ENCODE measurements around the gene IL5.
A peak's percentile ranks its signal among the peaks of the same experiment; 100 is the strongest.

The IL5 gene

DNA sequence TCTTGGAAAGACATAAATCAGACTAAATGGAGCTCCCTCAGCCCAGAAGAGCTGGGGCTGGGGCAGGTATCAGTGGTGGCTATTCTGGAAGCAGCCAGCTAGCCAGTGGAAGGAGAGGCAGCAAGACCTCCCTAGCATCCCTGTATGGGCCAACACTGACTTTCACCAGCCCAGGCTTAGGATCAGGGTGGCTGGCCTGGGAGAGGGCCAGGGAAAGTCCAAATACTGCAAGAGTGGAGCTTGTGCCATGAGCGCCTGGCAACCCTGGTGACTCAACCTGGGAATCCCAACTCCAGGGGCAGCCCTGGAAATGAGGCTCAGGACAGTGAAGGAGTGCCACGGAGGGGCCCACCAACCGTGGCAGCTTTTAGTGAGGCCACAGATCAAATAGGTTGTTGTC lies 45.2 kb downstream of the IL5 start:
- DNase-seq = peak; percentile 95 to 98 (median 96)

DNA sequence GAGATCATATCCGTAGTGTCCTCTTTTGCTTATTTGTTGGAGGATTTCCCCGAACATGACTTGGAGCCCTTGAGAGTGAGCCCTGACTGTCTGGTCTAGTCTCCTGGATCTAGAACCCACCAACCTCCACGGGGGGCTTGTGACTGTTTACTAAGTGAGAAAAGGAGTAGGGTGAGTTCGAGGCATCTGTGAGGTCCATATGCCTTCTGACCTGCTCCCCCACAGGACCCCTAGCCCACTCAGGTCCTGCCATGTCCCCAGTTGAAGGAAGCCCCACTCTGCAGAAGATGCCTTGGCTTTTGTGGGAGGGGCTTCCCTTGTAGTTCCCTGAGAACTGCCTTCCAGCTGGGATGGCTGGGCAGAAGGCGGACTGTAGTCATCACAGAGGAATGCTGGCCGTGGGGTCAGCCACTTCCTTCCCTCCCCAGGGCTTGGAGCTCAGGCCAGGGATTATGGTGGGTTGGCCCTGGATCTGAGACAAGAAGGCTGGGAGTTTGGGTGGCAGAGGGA lies 45.8 kb downstream of the IL5 start:
- peak; percentile 50 to 76 (median 59) for DNase-seq

DNA sequence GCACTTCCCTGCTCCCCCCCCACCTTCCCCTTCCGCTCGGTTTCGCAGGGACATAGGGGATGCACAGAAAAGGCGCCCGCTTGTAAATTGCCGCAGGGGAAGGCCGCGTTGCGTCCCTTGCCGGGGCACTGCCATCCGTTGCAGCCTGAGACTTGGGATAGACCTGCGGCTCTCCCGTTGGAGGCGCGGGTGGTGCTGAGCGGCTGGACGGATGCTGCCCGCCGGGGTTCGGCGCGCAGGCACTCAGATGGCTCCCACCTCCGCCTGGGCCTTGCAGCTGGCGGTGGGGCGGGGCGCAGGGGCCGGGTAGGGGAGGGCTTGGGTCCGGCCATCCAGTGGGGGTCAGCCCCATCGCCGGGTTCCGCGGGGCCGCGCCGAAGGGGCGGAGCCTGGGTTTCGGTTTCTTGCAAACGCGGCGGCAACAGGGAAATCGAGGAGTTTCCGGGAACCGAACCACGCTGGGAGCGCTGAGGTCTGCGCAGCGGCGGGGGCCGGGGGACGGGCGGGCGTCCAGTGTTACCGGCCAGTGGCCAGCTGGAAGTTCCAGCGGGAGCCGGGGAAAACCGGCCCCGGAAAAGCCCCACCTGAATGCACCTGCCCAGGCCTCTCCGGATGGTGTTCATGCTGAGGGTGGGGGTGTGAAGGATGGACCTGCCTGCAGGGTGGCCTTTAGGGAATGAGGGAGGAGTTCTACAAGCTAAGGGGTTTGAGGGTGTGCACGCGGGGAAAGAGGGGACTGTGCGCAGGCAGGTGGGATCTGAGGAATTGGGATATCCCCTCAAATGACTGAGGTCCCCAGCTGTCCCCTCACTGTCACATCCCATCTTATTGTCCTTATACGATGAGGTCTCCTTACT lies 46.5 kb downstream of the IL5 start:
- DNase-seq = peak; percentile 97 to 98 (median 98)

DNA sequence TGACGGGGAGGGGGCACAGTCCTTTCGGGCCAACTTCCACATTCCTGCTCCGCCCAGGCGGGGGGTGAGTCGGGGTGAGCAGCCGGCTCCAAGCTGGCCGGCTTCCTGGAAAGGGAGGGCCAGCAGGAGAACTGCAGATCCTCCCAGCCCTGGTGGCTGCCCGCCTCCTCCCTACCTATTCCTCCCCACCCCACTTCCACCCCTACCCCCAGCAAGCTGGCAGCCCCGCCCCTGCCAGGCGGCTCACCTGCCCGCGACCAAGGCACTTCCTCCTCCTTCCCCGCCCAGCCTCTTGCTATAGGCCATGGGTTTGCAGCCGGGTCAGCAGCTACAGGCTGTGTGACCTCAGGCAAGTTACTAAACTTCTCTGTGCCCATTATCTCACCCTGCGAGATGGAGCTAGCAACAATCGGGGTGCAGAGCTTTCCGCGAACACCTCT lies 47.1 kb downstream of the IL5 start:
- DNase-seq = peak; percentile 84 to 95 (median 94)

DNA sequence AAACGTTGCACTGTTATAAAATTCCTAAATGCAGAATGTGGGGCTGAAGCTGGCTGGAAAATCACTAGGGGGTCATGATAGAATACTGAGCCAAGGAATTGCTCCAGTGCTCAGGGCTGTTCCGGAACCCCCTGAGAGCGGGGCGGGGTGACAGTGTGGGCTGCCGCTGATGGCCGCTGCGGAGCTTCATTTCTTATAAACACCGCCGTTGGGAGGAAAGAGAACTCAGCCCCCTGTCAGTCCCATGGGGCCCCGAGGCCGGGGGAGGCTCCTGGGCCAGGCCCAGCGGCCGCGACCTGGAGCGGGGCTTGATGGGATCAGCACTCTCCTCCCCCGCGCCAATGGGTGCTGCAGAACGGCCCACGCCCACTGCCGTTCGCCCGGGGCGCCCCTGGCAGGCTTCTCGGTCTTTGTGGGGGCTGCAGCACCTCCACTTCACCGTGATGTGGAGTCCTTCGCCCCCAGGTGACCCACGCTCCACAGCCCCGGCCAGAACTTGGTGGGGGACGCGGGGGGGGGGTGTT lies 47.6 kb downstream of the IL5 start:
- peak; percentile 89 to 97 (median 97) for DNase-seq

DNA sequence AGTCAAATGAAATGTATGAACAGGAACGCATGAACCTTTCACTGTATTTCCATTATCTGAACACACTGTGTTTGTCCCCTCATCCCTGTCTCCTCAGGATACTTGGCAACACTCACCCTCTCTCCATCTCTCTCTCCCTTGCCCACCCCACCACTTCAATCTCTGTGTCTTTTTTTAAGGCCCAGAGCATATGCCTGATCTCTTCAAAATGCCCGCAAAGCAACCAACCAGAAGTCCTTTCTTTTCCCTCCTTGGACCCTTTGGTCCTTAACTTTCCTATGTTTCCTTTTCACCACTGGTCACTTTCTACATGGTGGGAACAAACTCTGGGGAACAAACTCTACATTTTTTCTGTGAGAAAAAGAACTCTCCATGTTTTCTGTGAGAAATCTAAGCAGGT lies 49.5 kb downstream of the IL5 start:
- DNase-seq = no peak

DNA sequence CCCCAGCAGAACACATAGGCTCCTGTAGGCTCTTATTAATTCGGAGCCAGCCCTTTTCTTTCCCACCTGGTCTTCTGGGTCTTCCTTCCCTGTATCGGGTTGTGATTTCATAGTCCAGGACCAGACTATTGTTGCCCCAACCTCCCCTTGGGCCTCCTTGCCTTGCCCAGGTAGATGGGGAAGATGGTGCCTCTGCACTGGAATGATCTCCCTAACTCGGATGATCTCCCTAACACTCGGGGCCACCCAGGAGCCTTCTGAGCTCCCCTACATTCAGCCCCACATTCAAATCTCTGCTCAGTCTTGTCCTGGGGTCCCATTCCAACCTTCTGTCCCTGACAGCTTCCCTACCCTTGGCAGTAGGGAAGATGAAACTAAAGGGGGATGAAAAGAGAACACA lies 50.1 kb downstream of the IL5 start:
- no peak for DNase-seq

DNA sequence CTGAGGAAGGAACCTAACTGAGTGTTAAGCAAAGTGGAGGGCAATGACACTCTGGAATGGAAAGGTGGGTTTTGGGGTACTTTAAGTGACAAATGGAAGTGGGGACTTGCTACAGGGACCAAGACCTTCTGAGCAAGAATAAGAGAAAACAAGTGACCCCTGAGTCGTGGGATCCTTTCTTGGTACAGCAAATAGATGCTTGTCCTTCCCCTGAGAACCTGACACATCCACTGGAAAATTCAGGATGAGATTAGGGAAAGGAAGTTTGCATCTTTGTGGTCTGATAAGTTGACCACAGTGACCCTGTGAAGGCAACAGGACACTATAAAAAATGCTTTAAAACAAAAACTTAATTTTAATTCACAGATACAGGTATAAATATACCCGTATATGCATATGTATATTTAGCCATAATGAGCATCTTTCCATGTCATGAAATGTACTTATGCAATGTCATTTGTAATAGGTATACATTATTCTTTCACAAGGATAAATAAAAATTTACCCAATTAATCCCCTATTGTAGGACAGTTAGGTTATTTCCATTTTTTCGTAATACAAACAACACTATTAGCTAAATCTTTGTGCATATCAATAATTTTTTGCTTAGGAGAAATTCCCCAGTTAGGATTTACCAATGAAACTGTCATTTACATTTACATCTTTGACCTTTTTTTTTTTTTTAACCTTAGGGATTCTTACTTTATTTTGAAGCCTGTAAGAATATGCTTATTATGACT lies 50.8 kb downstream of the IL5 start:
- peak in 2 of 3 donors; percentile 61 to 78 for DNase-seq

All from suppressor macrophage treated with lipopolysaccharide for 1 hour (primary cell).